ENCODE results near the gene CCNI.
A peak's percentile ranks its signal among the peaks of the same experiment; 100 is the strongest.
"Not testable (repeated sequence)": the region's sequence is repeated elsewhere in the genome, so short reads cannot be mapped to it uniquely, and the experiment has no call there.

Gene CCNI

GRCh38 chr4:77075869-77076799 lies at the start of gene CCNI:
Gene CCNI, minus strand, starts transcription at chr4:77075989. Its CDS starts 9,627 bp downstream, at chr4:77066362.
- peak; percentile 85 for DNase-seq

- DNase-seq = no peak
Measured at GRCh38 chr4:77124576-77124975, 48.8 kb upstream of the CCNI start.

- DNase-seq = no peak
Measured at GRCh38 chr4:77123411-77123810, 47.6 kb upstream of the CCNI start.

GRCh38 chr4:77122656-77123055 lies 46.9 kb upstream of the CCNI start:
- DNase-seq = no peak

GRCh38 chr4:77121736-77122240 lies 46.0 kb upstream of the CCNI start:
- DNase-seq = no peak

- no peak for DNase-seq
Measured at GRCh38 chr4:77120886-77121508, 45.2 kb upstream of the CCNI start.

- DNase-seq = no peak
Measured at GRCh38 chr4:77117721-77118120, 41.9 kb upstream of the CCNI start.

- no peak for DNase-seq
Measured at GRCh38 chr4:77113069-77113468, 37.3 kb upstream of the CCNI start.

- DNase-seq = no peak
Measured at GRCh38 chr4:77110730-77111129, 34.9 kb upstream of the CCNI start.

- peak; percentile 38 for DNase-seq
Measured at GRCh38 chr4:77104791-77105540, 29.2 kb upstream of the CCNI start.

GRCh38 chr4:77104388-77104787 lies 28.6 kb upstream of the CCNI start:
- DNase-seq = no peak

GRCh38 chr4:77100234-77100633 lies 24.4 kb upstream of the CCNI start:
- no peak for DNase-seq

GRCh38 chr4:77097611-77098010 lies 21.8 kb upstream of the CCNI start:
- no peak for DNase-seq

GRCh38 chr4:77095101-77095821 lies 19.5 kb upstream of the CCNI start:
- peak; percentile 47 for DNase-seq

GRCh38 chr4:77094496-77094895 lies 18.7 kb upstream of the CCNI start:
- no peak for DNase-seq

- no peak for DNase-seq
Measured at GRCh38 chr4:77093401-77093800, 17.6 kb upstream of the CCNI start.

GRCh38 chr4:77092975-77093374 lies 17.2 kb upstream of the CCNI start:
- no peak for DNase-seq

GRCh38 chr4:77089866-77090265 lies 14.1 kb upstream of the CCNI start:
- DNase-seq = no peak

- DNase-seq = not testable (repeated sequence)
Measured at GRCh38 chr4:77087027-77087426, 11.2 kb upstream of the CCNI start.

- DNase-seq = no peak
Measured at GRCh38 chr4:77084019-77084639, 8.3 kb upstream of the CCNI start.

- DNase-seq = no peak
Measured at GRCh38 chr4:77082886-77083608, 7.3 kb upstream of the CCNI start.

Data from NCI-H1105 treated with DMSO at 0.1 percent for 48 hours (cell line).